GM12892 (cell line): Measurements from ENCODE around the gene TRAF3.

ENCODE experiments used
- DNase-seq: peaks from one replicate; pipeline ENCODE4 v3.0.0; 2011; ENCODE audit not compliant: insufficient read length
- FAIRE-seq: peaks from 2 replicates; lab custom pipeline; 2011; peaks lifted over from hg19 to GRCh38; lab: Jason Lieb, UNC
- POLR2A ChIP-seq: IDR thresholded peaks from 2 replicates; pipeline ENCODE4 v1.6.1; 2011; ENCODE audit warnings: low read depth, low read length, control low read depth
- POLR2AphosphoS5 ChIP-seq: IDR thresholded peaks from 2 replicates; pipeline ENCODE4 v1.6.1; 2011; ENCODE audit warnings: low read depth, low read length, control low read depth
- TAF1 ChIP-seq: IDR thresholded peaks from 2 replicates; pipeline ENCODE4 v1.6.1; 2011; ENCODE audit warnings: low read depth, mild to moderate bottlenecking, control low read depth, low read length, borderline replicate concordance

The TRAF3 gene

DNA sequence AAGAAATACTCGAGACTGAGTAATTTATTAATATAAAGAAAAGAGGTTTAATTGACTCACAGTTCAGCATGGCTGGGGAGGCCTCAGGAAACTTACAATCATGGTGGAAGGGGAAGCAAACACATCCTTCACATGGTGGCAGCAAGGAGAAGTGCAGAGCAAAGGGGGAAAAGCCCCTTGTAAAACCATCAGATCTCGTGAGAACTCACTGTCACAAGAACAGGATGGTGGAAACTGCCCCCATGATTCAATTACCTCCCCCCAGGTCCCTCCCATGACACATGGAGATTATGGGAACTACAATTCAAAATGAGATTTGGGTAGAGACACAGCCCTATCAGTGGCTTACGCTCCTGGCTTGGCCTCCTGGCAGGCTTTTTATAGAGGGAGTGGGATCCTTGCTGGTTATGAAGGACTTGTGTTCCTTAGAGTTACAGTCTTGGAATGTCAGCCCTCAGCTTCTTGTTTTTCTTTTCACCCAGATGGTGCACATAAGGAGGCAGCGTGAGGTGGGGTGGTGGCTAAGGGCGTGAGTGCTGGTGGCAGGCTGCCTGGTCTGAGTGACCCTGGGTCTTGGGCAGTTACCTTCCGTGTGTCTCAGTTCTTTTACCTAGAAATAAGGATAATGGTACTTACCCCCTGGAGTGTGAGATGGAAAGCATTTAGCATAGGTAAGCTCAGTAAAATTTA is 25.7 kb downstream of the TRAF3 start:
- DNase-seq (no peak), FAIRE-seq (no peak)
- no peak for TF ChIP-seq TAF1
- no peak for TF ChIP-seq POLR2A
- TF ChIP-seq POLR2AphosphoS5, result no peak

DNA sequence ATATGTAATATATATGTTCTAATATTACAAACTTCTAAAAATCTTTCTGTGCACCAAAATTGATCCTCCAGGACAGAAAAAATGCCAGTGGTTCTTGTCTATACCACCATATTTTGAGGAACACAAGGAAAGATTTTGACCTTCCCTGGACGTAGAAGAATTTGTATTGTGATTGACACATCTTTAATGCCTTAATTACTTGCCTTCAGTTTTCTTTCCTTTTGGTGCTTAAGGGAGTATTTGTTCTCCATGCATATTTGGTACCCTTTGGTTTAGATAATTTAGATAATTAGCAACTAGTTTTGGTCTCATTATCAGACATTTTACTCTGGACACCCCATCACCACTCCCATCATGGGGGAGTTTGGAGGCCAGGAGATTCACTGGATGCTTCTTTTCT is 27.6 kb downstream of the TRAF3 start:
- DNase-seq, result no peak
- FAIRE-seq, result no peak
- no peak for TF ChIP-seq TAF1
- TF ChIP-seq POLR2AphosphoS5, result no peak
- no peak for TF ChIP-seq POLR2A

DNA sequence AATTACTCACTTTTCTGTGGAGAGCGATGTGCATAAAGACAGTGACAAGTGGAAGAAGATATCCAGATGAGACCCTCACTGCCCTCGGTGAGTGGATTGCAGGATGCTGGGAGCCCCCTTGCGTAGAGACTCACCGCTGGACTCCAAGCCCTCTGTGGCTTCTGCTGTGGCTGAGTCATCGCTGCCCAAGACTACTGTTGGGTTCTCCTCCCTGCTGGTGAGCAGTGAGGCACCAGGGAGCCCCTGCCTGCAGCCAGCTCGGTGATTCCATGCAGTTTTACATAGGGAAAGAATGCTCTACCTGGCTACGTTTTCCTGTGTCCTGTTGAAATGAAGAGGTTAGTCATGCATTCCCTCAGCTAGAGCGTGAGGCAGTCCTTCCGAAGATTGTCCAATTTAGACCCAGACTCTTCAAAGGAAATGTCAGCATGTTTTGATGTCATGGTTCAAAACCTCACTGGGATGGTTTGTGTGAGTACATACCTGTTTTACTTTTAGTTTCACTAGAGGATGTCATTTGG is 28.2 kb downstream of the TRAF3 start:
- FAIRE-seq, result peak; percentile 98
- no peak for DNase-seq
- no peak for TF ChIP-seq TAF1
- TF ChIP-seq POLR2A, result no peak
- no peak for TF ChIP-seq POLR2AphosphoS5

DNA sequence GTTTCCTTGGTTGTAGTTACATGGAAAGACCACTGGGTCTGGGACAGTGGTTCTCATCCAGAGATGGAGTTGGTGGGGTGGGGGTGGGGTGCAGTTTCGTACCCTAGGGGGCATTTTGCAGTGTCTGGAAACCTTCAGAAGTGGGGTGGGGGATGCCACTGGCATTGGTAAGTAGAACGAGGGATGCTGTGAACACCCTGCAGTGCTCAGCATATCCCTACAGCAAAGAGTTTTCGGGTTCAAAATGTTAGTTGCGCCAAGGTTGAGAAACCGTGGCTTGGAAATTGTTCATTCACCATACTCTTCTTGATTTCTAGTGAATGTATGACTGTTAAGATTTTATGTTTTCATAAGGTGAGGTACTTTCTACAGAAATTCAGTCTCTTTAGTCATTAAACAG is 28.7 kb downstream of the TRAF3 start:
- DNase-seq, result no peak
- no peak for FAIRE-seq
- no peak for TF ChIP-seq TAF1
- TF ChIP-seq POLR2AphosphoS5, result no peak
- TF ChIP-seq POLR2A, result no peak

DNA sequence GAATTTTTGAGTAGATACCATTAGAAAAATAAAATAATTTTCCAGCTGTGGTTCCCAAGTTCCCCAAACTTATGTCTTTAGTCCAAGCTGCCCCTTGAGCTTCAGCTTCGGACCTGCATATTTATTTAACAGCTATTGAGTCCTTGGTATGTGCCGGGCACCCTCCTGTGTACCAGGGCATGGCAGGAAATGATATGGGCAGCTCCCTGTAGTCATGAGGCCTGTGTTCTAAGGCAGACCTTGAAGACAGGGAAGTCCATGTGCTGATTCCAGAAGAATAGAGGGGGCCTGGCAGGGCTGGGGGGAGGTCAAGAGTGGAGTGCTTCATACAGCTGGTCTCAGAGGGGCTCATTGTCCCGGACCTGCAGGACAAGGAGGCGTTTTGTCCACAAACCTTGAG is 29.2 kb downstream of the TRAF3 start:
- FAIRE-seq, result peak; percentile 46
- DNase-seq, result no peak
- TF ChIP-seq POLR2A (0 out of 2 replicates have a peak, but pooled peaks have one; percentile 9), TAF1 (no peak)

DNA sequence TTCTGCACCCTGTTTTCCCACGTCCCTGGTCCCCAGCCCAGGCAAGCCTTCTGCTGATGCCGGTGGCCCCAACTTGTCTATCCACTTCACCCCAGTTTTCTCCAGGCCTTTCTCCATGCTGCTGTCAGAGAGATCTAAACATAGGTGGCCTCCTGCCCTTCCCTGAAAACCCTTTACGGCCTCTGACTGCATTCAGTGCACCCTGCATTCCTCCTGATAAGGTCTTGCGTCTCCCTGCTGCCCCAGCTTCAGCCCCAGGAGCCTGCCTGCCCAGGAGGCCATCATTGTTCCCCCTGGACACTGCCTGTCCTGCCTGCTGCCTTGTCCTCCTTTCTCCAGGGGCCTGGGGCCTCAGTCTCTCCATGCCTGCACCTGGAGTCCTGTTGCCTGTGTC is 29.8 kb downstream of the TRAF3 start:
- TF ChIP-seq POLR2A (no peak), POLR2AphosphoS5 (no peak), TAF1 (no peak)
- FAIRE-seq (peak; percentile 62), DNase-seq (no peak)

DNA sequence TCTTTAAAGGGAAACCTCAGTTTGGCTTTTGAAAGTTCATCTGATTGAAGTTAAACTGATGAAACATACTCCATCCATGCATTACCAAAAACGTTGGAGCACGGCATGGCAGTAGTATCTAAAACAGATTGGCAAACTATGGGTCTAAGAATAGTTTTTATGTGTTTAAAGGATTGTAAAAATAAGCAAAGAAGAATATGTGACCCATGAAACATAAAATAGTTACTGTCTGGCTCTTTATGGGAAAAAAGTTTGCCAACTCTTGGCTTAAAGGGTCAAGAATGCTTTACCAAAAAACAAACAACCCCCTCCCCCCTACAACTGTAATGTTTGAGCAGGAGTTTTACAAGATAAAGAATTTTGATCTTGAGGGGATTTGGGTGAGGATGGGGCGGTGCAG is 32.6 kb downstream of the TRAF3 start:
- DNase-seq, result no peak
- FAIRE-seq, result no peak
- no peak for TF ChIP-seq POLR2AphosphoS5
- no peak for TF ChIP-seq POLR2A
- no peak for TF ChIP-seq TAF1

DNA sequence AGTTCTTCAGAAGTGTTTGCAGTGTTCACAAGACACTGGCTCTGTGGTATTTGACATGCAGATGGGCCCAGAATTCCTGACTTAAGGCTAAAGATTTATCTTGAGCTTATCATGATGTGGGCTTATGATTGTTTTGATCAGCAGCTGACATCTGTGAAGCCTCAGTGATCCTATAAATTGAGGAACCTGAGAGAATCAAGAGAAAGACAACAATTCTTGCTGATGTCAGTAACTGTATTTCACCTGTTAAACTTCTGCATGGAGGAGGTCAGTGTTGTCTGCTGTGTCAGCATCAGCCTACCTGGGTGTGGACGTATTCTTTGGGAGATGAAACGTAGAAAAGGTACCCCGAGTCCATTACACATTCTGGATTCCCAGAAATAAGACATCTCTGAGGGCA is 33.3 kb downstream of the TRAF3 start:
- DNase-seq (no peak), FAIRE-seq (no peak)
- TF ChIP-seq POLR2A, result no peak
- no peak for TF ChIP-seq TAF1
- TF ChIP-seq POLR2AphosphoS5, result no peak

DNA sequence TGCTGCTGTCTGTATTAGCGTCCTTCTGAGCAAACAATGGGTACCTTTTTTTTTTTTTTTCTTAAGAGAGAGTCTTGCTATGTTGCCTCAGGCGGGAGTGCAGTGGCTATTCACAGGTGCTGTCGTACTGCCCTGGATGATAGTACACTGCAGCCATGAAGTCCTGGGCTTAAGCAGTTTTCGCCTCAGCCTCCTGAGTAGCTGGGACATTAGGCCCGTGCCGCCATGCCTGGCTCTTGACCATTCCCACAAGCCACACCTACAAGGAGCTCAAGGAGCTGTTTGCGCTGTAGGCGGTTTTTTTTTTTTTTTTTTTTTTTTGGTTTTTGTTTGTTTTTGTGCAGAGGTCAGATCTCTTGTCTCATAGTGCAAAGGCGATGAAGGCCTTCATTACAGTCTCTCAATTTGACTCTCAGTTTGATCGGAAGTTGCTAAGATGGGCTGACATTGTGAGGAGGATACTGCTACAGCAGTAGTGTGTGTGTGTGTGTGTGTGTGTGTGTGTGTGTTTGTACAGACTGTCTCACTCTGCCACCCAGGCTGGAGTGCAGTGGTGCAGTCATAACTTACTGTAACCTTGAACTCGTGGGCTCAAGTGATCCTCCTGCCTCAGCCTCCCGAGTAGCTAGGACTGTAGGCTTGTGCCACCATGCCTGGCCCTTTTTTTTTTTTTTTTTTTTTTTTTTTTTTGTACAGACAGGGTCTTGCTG is 34.2 kb downstream of the TRAF3 start:
- DNase-seq (no peak), FAIRE-seq (no peak)
- no peak for TF ChIP-seq TAF1
- no peak for TF ChIP-seq POLR2AphosphoS5
- no peak for TF ChIP-seq POLR2A

DNA sequence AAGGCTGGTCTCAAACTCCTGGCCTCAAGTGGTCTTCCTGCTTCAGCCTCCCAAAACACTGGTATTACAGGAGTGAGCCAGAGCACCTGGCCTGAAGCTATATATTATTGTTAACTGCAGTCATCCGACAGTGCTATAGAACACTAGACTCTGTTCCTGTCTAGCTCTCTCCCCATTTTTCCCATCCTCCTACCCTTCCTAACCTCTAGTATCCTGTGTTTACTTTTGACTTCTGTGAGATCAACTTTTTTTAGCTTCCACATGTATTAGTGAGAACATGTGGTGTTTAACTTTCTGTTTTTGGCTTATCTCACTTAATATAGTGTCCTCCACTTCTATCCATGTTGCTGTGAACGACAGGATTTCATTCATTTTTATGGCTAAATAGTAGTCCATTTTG is 34.7 kb downstream of the TRAF3 start:
- FAIRE-seq, result no peak

DNA sequence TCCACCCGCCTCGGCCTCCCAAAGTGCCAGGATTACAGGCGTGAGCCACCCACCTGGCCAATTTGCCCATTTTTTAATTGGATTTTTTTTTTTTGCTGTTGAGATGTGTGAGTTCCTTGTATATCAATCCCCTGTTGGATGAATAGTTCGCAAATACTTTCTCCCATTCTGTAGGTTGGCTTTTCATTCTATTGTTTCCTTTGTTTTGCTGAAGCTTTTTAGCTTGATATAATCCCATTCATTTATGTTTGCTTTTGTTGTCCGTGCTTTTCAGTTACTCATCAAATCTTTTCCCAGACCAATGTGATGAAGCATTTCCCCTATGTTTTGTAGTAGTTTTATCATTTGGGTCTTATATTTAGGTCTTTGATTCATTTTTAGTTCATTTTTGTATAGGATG is 36.4 kb downstream of the TRAF3 start:
- DNase-seq (no peak), FAIRE-seq (no peak)
- TF ChIP-seq TAF1 (no peak), POLR2A (no peak), POLR2AphosphoS5 (no peak)

More for the DNA sequence above, 34.7 kb downstream of the TRAF3 start:
- no peak for TF ChIP-seq POLR2A
- TF ChIP-seq POLR2AphosphoS5, result no peak
- no peak for TF ChIP-seq TAF1
- DNase-seq, result no peak

DNA sequence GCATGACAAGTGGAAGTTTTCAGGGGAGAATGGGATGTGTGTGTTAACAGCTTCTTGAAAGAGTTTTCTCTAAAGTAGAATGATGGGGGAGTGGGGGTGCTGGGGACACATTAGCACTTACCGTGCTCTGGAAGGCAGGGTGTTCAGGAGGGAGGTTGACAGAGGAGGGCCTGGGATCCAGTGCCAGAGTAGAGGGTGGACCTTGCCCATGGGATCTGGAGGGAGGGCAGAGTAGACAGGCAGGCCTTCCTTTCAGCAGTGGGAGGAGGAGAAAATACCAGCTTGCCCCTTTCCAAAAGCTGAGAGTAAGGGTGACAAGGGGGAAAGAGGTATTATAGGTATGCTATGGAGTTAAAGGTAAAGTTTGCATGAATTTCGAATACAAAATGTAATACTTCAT is 40.1 kb downstream of the TRAF3 start:
- DNase-seq (no peak), FAIRE-seq (no peak)
- no peak for TF ChIP-seq TAF1
